GM23248 (cell line): ENCODE results near the gene ADGRG2. TPM values are rescaled to one million over a fixed set of nuclear protein-coding genes. Genes with fewer than 3 reads are reported as not detected.

Source experiments
- DNase-seq: peaks from one replicate; pipeline ENCODE4 v3.0.0-alpha.2; 2015
- H2AFZ ChIP-seq: fragments of 200-600 bp; sonication (generic); 2 replicates; pipeline ENCODE4 v1.6.1; 2016; ENCODE audit warnings: antibody characterized with exemption
- H3F3A ChIP-seq: fragments of 200-600 bp; sonication (generic); 2 replicates; pipeline ENCODE4 v1.6.1; 2016; ENCODE audit warnings: mild to moderate bottlenecking, antibody characterized with exemption, mixed run types; ENCODE audit not compliant: insufficient read depth
- H3K27ac ChIP-seq: fragments of 200-600 bp; sonication (generic); 2 replicates; pipeline ENCODE4 v1.5.1; 2016; ENCODE audit warnings: mild to moderate bottlenecking
- H3K27me3 ChIP-seq: fragments of 200-600 bp; sonication (generic); replicated peaks from 2 replicates; pipeline ENCODE4 v1.6.1; 2016; ENCODE audit warnings: mild to moderate bottlenecking; ENCODE audit not compliant: insufficient read depth
- H3K36me3 ChIP-seq: fragments of 200-600 bp; sonication (generic); 2 replicates; pipeline ENCODE4 v1.6.1; 2016; ENCODE audit warnings: low read depth, mild to moderate bottlenecking
- H3K4me1 ChIP-seq: fragments of 200-600 bp; sonication (generic); 2 replicates; pipeline ENCODE4 v1.6.1; 2016; ENCODE audit warnings: mild to moderate bottlenecking; ENCODE audit not compliant: insufficient read depth
- H3K4me2 ChIP-seq: fragments of 200-600 bp; sonication (generic); one replicate; pipeline ENCODE4 v1.6.1; 2016; ENCODE audit warnings: mild to moderate bottlenecking; ENCODE audit not compliant: unreplicated experiment
- H3K4me3 ChIP-seq: fragments of 200-600 bp; sonication (generic); 2 replicates; pipeline ENCODE4 v1.5.1; 2016; ENCODE audit warnings: mild to moderate bottlenecking
- H3K79me2 ChIP-seq: fragments of 200-600 bp; sonication (generic); 2 replicates; pipeline ENCODE4 v1.6.1; 2016; ENCODE audit warnings: mild to moderate bottlenecking; ENCODE audit not compliant: insufficient read depth
- H3K9ac ChIP-seq: fragments of 200-600 bp; sonication (generic); 2 replicates; pipeline ENCODE4 v1.6.1; 2016; ENCODE audit warnings: mild to moderate bottlenecking
- H3K9me2 ChIP-seq: fragments of 200-600 bp; sonication (generic); 2 replicates; pipeline ENCODE4 v1.6.1; 2016; ENCODE audit warnings: mixed run types, mild to moderate bottlenecking, moderate library complexity; ENCODE audit not compliant: insufficient read depth
- H3K9me3 ChIP-seq: fragments of 200-600 bp; sonication (generic); one replicate; pipeline ENCODE4 v1.6.1; 2017; ENCODE audit warnings: low read depth
- H4K20me1 ChIP-seq: fragments of 200-600 bp; sonication (generic); 2 replicates; pipeline ENCODE4 v1.6.0; 2016; ENCODE audit not compliant: insufficient read depth
- EZH2 ChIP-seq: fragments of 200-600 bp; sonication (generic); IDR thresholded peaks from 2 replicates; pipeline ENCODE4 v1.6.1; 2018; ENCODE audit warnings: antibody characterized with exemption, mild to moderate bottlenecking; ENCODE audit not compliant: insufficient read depth, poor library complexity, severe bottlenecking
- EZH2phosphoT487 ChIP-seq: fragments of 200-600 bp; sonication (generic); IDR thresholded peaks from 2 replicates; pipeline ENCODE4 v1.6.1; 2018; ENCODE audit warnings: antibody characterized with exemption, moderate library complexity, mild to moderate bottlenecking, low read depth; ENCODE audit not compliant: insufficient read depth
- WGBS, 2 experiments: methylation state at CpG; one replicate each; pipeline ENCODE4 v1.1.6; 2015 to 2017; ENCODE audit warnings: low lambda C conversion rate in 2 of 2, low coverage in 1 of 2; ENCODE audit errors: missing lambda C conversion rate in 2 of 2; 5-methylcytosine and 5-hydroxymethylcytosine counted together
- in situ Hi-C: fragments of 300-500 bp; cut with MboI; formaldehyde crosslinking; loops from 2 replicates; pipeline ENCODE4 v1.15.0; 2020
- polyA plus RNA-seq: library from polyadenylated mRNA; unstranded; fragments of >200 nt; fragmentation: Nextera tagmentation; extraction: Ambion mirVana; gene quantifications from 2 replicates; pipeline ENCODE4 v1.2.1, GENCODE V29; 2016
- total RNA-seq: library from RNA; depleted of rRNA; stranded (reverse); fragments of >200 nt; shearing (Covaris generic); gene quantifications from 2 replicates; pipeline ENCODE4 v1.2.3, GENCODE V29; 2014

Gene ADGRG2
- total and polyA plus RNA-seq, 2 experiments from 2014 or later, result 0.10 TPM; not detected in 1

DNA sequence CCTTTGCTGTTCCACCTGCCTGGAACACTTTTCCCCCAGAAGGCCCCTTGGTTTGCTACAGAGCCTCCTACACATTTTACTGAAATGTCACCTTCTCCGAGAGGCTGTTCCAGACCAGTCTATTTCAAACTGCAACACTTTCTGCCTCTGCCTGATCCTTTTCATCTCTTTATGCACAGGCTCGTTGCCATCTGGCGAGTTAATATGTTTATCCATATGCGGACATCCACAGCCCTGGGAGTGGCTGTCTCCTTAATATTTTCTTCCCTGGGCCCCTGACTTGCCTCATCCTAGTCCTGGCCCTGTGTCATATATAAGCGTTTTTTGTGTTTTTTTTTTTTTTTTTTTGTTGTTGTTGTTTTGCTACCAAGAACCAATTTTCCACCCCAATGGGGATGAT, 73.2 kb downstream of the ADGRG2 start:
- Histone ChIP-seq H3K4me1 (no peaks in the 10 kb centered on the region), H3K9ac (no peak overlapping the region), H3K9me3 (no peaks in the 10 kb centered on the region), H2AFZ (no peak overlapping the region), H3K27me3 (no peaks in the 10 kb centered on the region), H3K9me2 (no peaks in the 10 kb centered on the region), H3K36me3 (no peaks in the 10 kb centered on the region), H3K4me2 (no peak overlapping the region), H4K20me1 (no peaks in the 10 kb centered on the region), H3K79me2 (no peaks in the 10 kb centered on the region), H3F3A (no peaks in the 10 kb centered on the region), H3K4me3 (no peak overlapping the region), H3K27ac (no peak overlapping the region)
- no peak for DNase-seq
- 94 to 98% methylated on average over 5 of the region's 5 CpGs for WGBS, 2 experiments
- in situ Hi-C loops, result no loop called here
- TF ChIP-seq EZH2 (no peak), EZH2phosphoT487 (no peak)

- H3K9ac ChIP-seq, result no peak overlapping the region
- no peaks in the 10 kb centered on the region for H3K27me3 ChIP-seq
- H3K4me1 ChIP-seq, result no peaks in the 10 kb centered on the region
- in situ Hi-C loops, result no loop called here
- H3K27ac ChIP-seq, result no peak overlapping the region
- no peaks in the 10 kb centered on the region for H3K9me2 ChIP-seq
- peak; percentile 58 for DNase-seq
- H3K36me3 ChIP-seq, result no peaks in the 10 kb centered on the region
- WGBS, 2 experiments, result 38 to 50% methylated on average over 7 to 8 of the region's 8 CpGs
- no peaks in the 10 kb centered on the region for H3K79me2 ChIP-seq
- no peaks in the 10 kb centered on the region for H3K9me3 ChIP-seq
- TF ChIP-seq EZH2 (no peak), EZH2phosphoT487 (no peak)
- H3K4me2 ChIP-seq, result no peak overlapping the region
- H2AFZ ChIP-seq, result no peak overlapping the region
- H4K20me1 ChIP-seq, result no peaks in the 10 kb centered on the region
- H3F3A ChIP-seq, result no peaks in the 10 kb centered on the region
- no peak overlapping the region for H3K4me3 ChIP-seq
Observed at GRCh38 chrX:19046343-19047215, 75.7 kb downstream of the ADGRG2 start.

DNA sequence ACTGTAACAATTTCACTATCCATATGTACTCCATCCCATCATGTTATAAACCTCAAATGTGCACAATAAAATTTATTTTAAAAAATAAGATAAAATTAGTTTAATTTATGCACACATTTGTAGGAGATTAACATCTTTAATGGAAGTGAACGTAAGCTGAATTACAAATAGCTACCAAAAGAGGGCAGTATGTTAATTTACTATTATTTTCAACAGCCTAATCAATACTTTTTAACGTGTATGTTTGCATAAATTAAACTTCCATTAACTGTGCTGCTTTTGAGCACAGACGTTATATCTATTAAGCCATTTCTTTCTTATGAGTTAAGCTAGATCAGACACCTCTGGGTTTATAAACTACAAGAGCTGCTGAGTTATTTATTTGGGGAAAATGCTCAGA, 81.9 kb downstream of the ADGRG2 start:
- H3K27me3 ChIP-seq, result no peaks in the 10 kb centered on the region
- no peaks in the 10 kb centered on the region for H3K9me2 ChIP-seq
- H3K27ac ChIP-seq, result no peak overlapping the region
- in situ Hi-C loops, result no loop called here
- no peak overlapping the region for H2AFZ ChIP-seq
- H3K9me3 ChIP-seq, result no peaks in the 10 kb centered on the region
- H3K9ac ChIP-seq, result no peak overlapping the region
- TF ChIP-seq EZH2, result no peak
- H3K4me2 ChIP-seq, result no peak overlapping the region
- no peaks in the 10 kb centered on the region for H3K4me1 ChIP-seq
- H3K79me2 ChIP-seq, result no peaks in the 10 kb centered on the region
- no peaks in the 10 kb centered on the region for H4K20me1 ChIP-seq
- 15 to 20% methylated on average over 3 of the region's 3 CpGs for WGBS, 2 experiments
- no peak overlapping the region for H3K4me3 ChIP-seq
- H3F3A ChIP-seq, result no peaks in the 10 kb centered on the region
- no peak for DNase-seq
- H3K36me3 ChIP-seq, result no peaks in the 10 kb centered on the region

GRCh38 chrX:19034025-19034424, 88.2 kb downstream of the ADGRG2 start:
- Histone ChIP-seq H3K4me1 (no peaks in the 10 kb centered on the region), H3K9me3 (no peaks in the 10 kb centered on the region), H4K20me1 (no peaks in the 10 kb centered on the region), H3F3A (no peaks in the 10 kb centered on the region), H3K4me3 (no peak overlapping the region), H3K9me2 (no peaks in the 10 kb centered on the region), H3K4me2 (no peak overlapping the region), H2AFZ (no peak overlapping the region), H3K36me3 (no peaks in the 10 kb centered on the region), H3K9ac (no peak overlapping the region), H3K27me3 (no peaks in the 10 kb centered on the region), H3K79me2 (no peaks in the 10 kb centered on the region), H3K27ac (no peak overlapping the region)
- TF ChIP-seq EZH2, result no peak
- WGBS, 2 experiments, result 83 to 87% methylated on average over 6 of the region's 6 CpGs
- in situ Hi-C loops, result no loop called here
- DNase-seq, result no peak

DNA sequence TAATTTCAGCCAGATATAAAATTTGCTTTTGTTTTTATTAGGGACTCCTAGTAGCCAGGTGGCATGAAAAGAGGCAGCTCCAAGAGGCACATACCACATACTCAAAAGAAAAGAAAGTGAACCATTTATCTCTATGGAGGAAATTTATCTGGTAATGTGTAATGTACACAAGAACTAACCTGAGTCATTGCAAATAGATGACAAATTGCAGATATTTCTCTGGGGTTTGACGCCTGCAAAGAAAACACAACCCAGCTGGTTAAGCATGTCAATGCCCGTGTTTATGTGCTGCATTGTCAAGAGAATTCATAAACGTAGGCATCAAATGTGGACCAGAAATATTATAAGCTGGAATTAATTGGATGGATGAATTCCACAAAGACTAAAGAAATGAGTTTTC, 91.5 kb downstream of the ADGRG2 start:
- no peaks in the 10 kb centered on the region for H3K4me1 ChIP-seq
- in situ Hi-C loops, result no loop called here
- H3F3A ChIP-seq, result no peaks in the 10 kb centered on the region
- H2AFZ ChIP-seq, result no peak overlapping the region
- no peak overlapping the region for H3K4me2 ChIP-seq
- H3K79me2 ChIP-seq, result no peaks in the 10 kb centered on the region
- no peak overlapping the region for H3K27ac ChIP-seq
- no peaks in the 10 kb centered on the region for H3K36me3 ChIP-seq
- H4K20me1 ChIP-seq, result no peaks in the 10 kb centered on the region
- H3K9me2 ChIP-seq, result no peaks in the 10 kb centered on the region
- DNase-seq, result no peak
- WGBS, 2 experiments, result 52 to 58% methylated on average over 3 of the region's 3 CpGs
- H3K9me3 ChIP-seq, result no peaks in the 10 kb centered on the region
- no peaks in the 10 kb centered on the region for H3K27me3 ChIP-seq
- H3K4me3 ChIP-seq, result no peak overlapping the region
- H3K9ac ChIP-seq, result no peak overlapping the region
- TF ChIP-seq EZH2, result no peak
- TF ChIP-seq EZH2phosphoT487, result no peak
